A549 treated with dexamethasone at 1 μM for 4 hours (cell line): ENCODE results near the gene PSG4. TPM values are rescaled to one million over a fixed set of nuclear protein-coding genes. Genes with fewer than 3 reads are reported as not detected.

Experiments
- total RNA-seq: library from RNA; stranded (reverse); fragments of 200-300 nt; extraction: Qiagen RNA extraction; gene quantifications from 5 replicates; pipeline ENCODE4 v1.2.3, GENCODE V29; 2022

The PSG4 gene
- 0.53 to 0.99 TPM (median 0.71 TPM) in 5 replicates for total RNA-seq

GRCh38 chr19:43205471-43206105, at the start of gene PSG4:
Gene PSG4 (minus strand): TSS chr19:43205638. CDS start chr19:43205536, 102 bp downstream.

GRCh38 chr19:43186311-43186935, 19.0 kb downstream of the PSG4 start, which contains the start of gene PSG5:
Gene PSG5 (minus strand): TSS chr19:43186536. CDS start chr19:43186405, 131 bp downstream.

Other genes starting within 250 kb of the PSG4 start
- not detected in 5 replicates for gene PSG11, start 179.2 kb downstream of the PSG4 start, total RNA-seq
- not detected in 5 replicates for gene PSG2, start 122.9 kb downstream of the PSG4 start, total RNA-seq
- 0.58 to 0.77 TPM (median 0.69 TPM) in 5 replicates for gene PSG5, start 19.1 kb downstream of the PSG4 start, total RNA-seq
- 0.05 to 0.17 TPM (median 0.09 TPM) in 5 replicates for gene PSG9, start 63.9 kb upstream of the PSG4 start, total RNA-seq
- 0.06 to 0.22 TPM (median 0.13 TPM) in 5 replicates for gene CD177, start 148.0 kb upstream of the PSG4 start, total RNA-seq
- gene TEX101, start 209.3 kb upstream of the PSG4 start, total RNA-seq, result not detected in 5 replicates